ENCODE data around the gene RPS27. TPM values are rescaled to one million over a fixed set of nuclear protein-coding genes. Genes with fewer than 3 reads are reported as not detected.
"Not testable (repeated sequence)": the region's sequence is repeated elsewhere in the genome, so short reads cannot be mapped to it uniquely, and the experiment has no call there.

The RPS27 gene
- polyA plus RNA-seq, 2 donors, result 5,298 to 9,661 TPM

DNA sequence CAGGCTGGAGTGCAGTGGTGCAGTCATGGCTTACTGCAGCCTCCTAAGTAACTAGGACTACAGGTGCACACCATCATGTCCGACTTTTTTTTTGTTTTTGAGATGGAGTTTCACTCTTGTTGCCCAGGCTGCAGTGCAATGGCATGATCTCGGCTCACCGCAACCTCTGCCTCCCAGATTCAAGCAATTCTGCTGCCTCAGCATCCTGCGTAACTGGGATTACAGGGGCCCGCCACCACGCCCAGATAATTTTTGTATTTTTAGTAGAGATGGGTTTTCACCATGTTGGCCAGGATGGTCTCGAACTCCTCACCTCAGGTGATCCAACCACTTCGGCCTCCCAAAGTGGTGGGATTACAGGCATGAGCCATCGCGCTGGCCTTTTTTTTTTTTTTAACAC, 6.3 kb downstream of the RPS27 start:
- H3K4me1 ChIP-seq (ENCODE audit: control insufficient read depth in 2 of 2, insufficient read depth in 2 of 2, low read length in 1 of 2); H3K4me3 ChIP-seq (ENCODE audit: low read depth in 1 of 2, low read length in 2 of 2); H3K9me3 ChIP-seq (ENCODE audit: control insufficient read depth in 2 of 2, insufficient read depth in 1 of 2, low read depth in 1 of 2, low read length in 1 of 2); H3K36me3 ChIP-seq (ENCODE audit: control insufficient read depth in 2 of 2, insufficient read depth in 2 of 2, low read length in 1 of 2); H3K27ac ChIP-seq (ENCODE audit: low read depth in 2 of 2, low read length in 1 of 2); H3K27me3 ChIP-seq (ENCODE audit: control insufficient read depth in 1 of 2, insufficient read depth in 2 of 2, low read length in 2 of 2): not testable (repeated sequence)
- 91 to 92% methylated on average over 10 of the region's 10 CpGs for WGBS, 2 donors

- 73 to 79% methylated on average over 4 of the region's 4 CpGs for WGBS, 2 donors
- Histone ChIP-seq H3K27ac (ENCODE audit: low read depth in 2 of 2, low read length in 1 of 2) (no peak overlapping the region), H3K36me3 (ENCODE audit: control insufficient read depth in 2 of 2, insufficient read depth in 2 of 2, low read length in 1 of 2) (no peaks in the 10 kb centered on the region), H3K9me3 (ENCODE audit: control insufficient read depth in 2 of 2, insufficient read depth in 1 of 2, low read depth in 1 of 2, low read length in 1 of 2) (no peaks in the 10 kb centered on the region), H3K4me1 (ENCODE audit: control insufficient read depth in 2 of 2, insufficient read depth in 2 of 2, low read length in 1 of 2) (no peaks in the 10 kb centered on the region), H3K27me3 (ENCODE audit: control insufficient read depth in 1 of 2, insufficient read depth in 2 of 2, low read length in 2 of 2) (no peaks in the 10 kb centered on the region), H3K4me3 (ENCODE audit: low read depth in 1 of 2, low read length in 2 of 2) (no peak overlapping the region)
Observed at GRCh38 chr1:154000420-154000819, 9.9 kb downstream of the RPS27 start.

GRCh38 chr1:154006136-154006535, 15.6 kb downstream of the RPS27 start:
- no peak overlapping the region for H3K27ac ChIP-seq (ENCODE audit: low read depth in 2 of 2, low read length in 1 of 2)
- no peaks in the 10 kb centered on the region for H3K27me3 ChIP-seq (ENCODE audit: control insufficient read depth in 1 of 2, insufficient read depth in 2 of 2, low read length in 2 of 2)
- H3K4me3 ChIP-seq (ENCODE audit: low read depth in 1 of 2, low read length in 2 of 2), result no peak overlapping the region
- 91 to 93% methylated on average over 3 of the region's 3 CpGs for WGBS, 2 donors
- H3K9me3 ChIP-seq (ENCODE audit: control insufficient read depth in 2 of 2, insufficient read depth in 1 of 2, low read depth in 1 of 2, low read length in 1 of 2), result no peaks in the 10 kb centered on the region
- H3K36me3 ChIP-seq (ENCODE audit: control insufficient read depth in 2 of 2, insufficient read depth in 2 of 2, low read length in 1 of 2), result no peaks in the 10 kb centered on the region
- no peaks in the 10 kb centered on the region for H3K4me1 ChIP-seq (ENCODE audit: control insufficient read depth in 2 of 2, insufficient read depth in 2 of 2, low read length in 1 of 2)

DNA sequence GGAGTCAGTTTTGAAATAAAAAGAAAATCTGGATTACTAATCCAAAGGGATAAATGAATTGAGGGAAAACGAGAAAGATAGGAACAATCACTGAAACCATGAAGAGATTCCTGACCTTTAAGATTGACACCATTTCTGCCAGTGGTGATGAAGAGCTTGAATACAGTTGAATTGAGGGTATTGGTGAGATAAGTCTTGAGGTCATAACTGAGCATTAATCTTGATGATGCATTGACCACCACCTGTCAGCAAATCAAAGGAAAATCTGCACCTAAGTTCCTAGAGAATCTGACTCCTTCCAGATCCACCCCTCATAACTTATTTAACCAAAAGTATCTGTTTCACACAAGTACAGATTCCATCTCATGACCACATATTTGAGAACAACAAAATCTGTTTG, 21.6 kb downstream of the RPS27 start:
- H3K4me3 ChIP-seq (ENCODE audit: low read depth in 1 of 2, low read length in 2 of 2), result no peak overlapping the region
- 59 to 73% methylated on average over 1 of the region's 1 CpG for WGBS, 2 donors
- no peak overlapping the region for H3K27ac ChIP-seq (ENCODE audit: low read depth in 2 of 2, low read length in 1 of 2)
- H3K27me3 ChIP-seq (ENCODE audit: control insufficient read depth in 1 of 2, insufficient read depth in 2 of 2, low read length in 2 of 2), result no peaks in the 10 kb centered on the region
- no peaks in the 10 kb centered on the region for H3K9me3 ChIP-seq (ENCODE audit: control insufficient read depth in 2 of 2, insufficient read depth in 1 of 2, low read depth in 1 of 2, low read length in 1 of 2)
- H3K36me3 ChIP-seq (ENCODE audit: control insufficient read depth in 2 of 2, insufficient read depth in 2 of 2, low read length in 1 of 2), result no peaks in the 10 kb centered on the region
- no peaks in the 10 kb centered on the region for H3K4me1 ChIP-seq (ENCODE audit: control insufficient read depth in 2 of 2, insufficient read depth in 2 of 2, low read length in 1 of 2)

DNA sequence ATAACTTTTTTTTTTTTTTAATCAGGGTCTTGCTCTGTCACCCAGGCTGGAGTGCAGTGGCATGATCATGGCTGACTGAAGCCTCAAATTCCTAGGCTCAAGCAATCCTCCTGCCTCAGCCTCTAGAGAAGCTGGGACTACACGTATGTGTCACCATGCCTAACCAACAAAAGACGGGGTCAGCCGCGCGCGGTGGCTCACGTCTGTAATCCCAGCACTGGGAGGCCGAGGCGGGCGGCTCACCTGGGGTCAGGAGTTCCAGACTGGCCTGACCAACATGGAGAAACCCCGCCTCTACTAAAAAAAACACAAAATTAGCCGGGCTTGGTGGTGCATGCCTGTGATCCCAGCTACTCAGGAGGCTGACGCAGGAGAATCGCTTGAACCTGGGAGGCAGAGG, 22.0 kb downstream of the RPS27 start:
- not testable (repeated sequence) for H3K4me1 ChIP-seq (ENCODE audit: control insufficient read depth in 2 of 2, insufficient read depth in 2 of 2, low read length in 1 of 2); H3K4me3 ChIP-seq (ENCODE audit: low read depth in 1 of 2, low read length in 2 of 2); H3K27me3 ChIP-seq (ENCODE audit: control insufficient read depth in 1 of 2, insufficient read depth in 2 of 2, low read length in 2 of 2); H3K36me3 ChIP-seq (ENCODE audit: control insufficient read depth in 2 of 2, insufficient read depth in 2 of 2, low read length in 1 of 2); H3K27ac ChIP-seq (ENCODE audit: low read depth in 2 of 2, low read length in 1 of 2); H3K9me3 ChIP-seq (ENCODE audit: control insufficient read depth in 2 of 2, insufficient read depth in 1 of 2, low read depth in 1 of 2, low read length in 1 of 2)
- 93 to 95% methylated on average over 14 of the region's 14 CpGs for WGBS, 2 donors

GRCh38 chr1:154014154-154014907, 23.8 kb downstream of the RPS27 start:
- H3K4me3 ChIP-seq (ENCODE audit: low read depth in 1 of 2, low read length in 2 of 2), result no peak overlapping the region
- no peaks in the 10 kb centered on the region for H3K9me3 ChIP-seq (ENCODE audit: control insufficient read depth in 2 of 2, insufficient read depth in 1 of 2, low read depth in 1 of 2, low read length in 1 of 2)
- no peak overlapping the region for H3K27ac ChIP-seq (ENCODE audit: low read depth in 2 of 2, low read length in 1 of 2)
- 63 to 69% methylated on average over 3 of the region's 3 CpGs for WGBS, 2 donors
- H3K36me3 ChIP-seq (ENCODE audit: control insufficient read depth in 2 of 2, insufficient read depth in 2 of 2, low read length in 1 of 2), result no peaks in the 10 kb centered on the region
- no peaks in the 10 kb centered on the region for H3K27me3 ChIP-seq (ENCODE audit: control insufficient read depth in 1 of 2, insufficient read depth in 2 of 2, low read length in 2 of 2)
- H3K4me1 ChIP-seq (ENCODE audit: control insufficient read depth in 2 of 2, insufficient read depth in 2 of 2, low read length in 1 of 2), result no peaks in the 10 kb centered on the region

- Histone ChIP-seq H3K36me3 (ENCODE audit: control insufficient read depth in 2 of 2, insufficient read depth in 2 of 2, low read length in 1 of 2) (no peaks in the 10 kb centered on the region), H3K4me1 (ENCODE audit: control insufficient read depth in 2 of 2, insufficient read depth in 2 of 2, low read length in 1 of 2) (no peaks in the 10 kb centered on the region)
- WGBS, 2 donors, result 73 to 74% methylated on average over 4 of the region's 4 CpGs
Observed at GRCh38 chr1:154019269-154019668, 28.7 kb downstream of the RPS27 start.

GRCh38 chr1:154019940-154020339, 29.4 kb downstream of the RPS27 start:
- no peaks in the 10 kb centered on the region for H3K27me3 ChIP-seq (ENCODE audit: control insufficient read depth in 1 of 2, insufficient read depth in 2 of 2, low read length in 2 of 2)
- H3K4me1 ChIP-seq (ENCODE audit: control insufficient read depth in 2 of 2, insufficient read depth in 2 of 2, low read length in 1 of 2), result no peaks in the 10 kb centered on the region
- H3K36me3 ChIP-seq (ENCODE audit: control insufficient read depth in 2 of 2, insufficient read depth in 2 of 2, low read length in 1 of 2), result no peaks in the 10 kb centered on the region
- H3K9me3 ChIP-seq (ENCODE audit: control insufficient read depth in 2 of 2, insufficient read depth in 1 of 2, low read depth in 1 of 2, low read length in 1 of 2), result no peaks in the 10 kb centered on the region
- 85 to 89% methylated on average over 1 of the region's 1 CpG for WGBS, 2 donors
- H3K27ac ChIP-seq (ENCODE audit: low read depth in 2 of 2, low read length in 1 of 2), result no peak overlapping the region
- no peak overlapping the region for H3K4me3 ChIP-seq (ENCODE audit: low read depth in 1 of 2, low read length in 2 of 2)

More at GRCh38 chr1:154019269-154019668, 28.7 kb downstream of the RPS27 start:
- Histone ChIP-seq H3K27me3 (ENCODE audit: control insufficient read depth in 1 of 2, insufficient read depth in 2 of 2, low read length in 2 of 2) (no peaks in the 10 kb centered on the region), H3K4me3 (ENCODE audit: low read depth in 1 of 2, low read length in 2 of 2) (no peak overlapping the region), H3K9me3 (ENCODE audit: control insufficient read depth in 2 of 2, insufficient read depth in 1 of 2, low read depth in 1 of 2, low read length in 1 of 2) (no peaks in the 10 kb centered on the region), H3K27ac (ENCODE audit: low read depth in 2 of 2, low read length in 1 of 2) (no peak overlapping the region)

GRCh38 chr1:154033697-154034096, 43.1 kb downstream of the RPS27 start:
- H3K27ac ChIP-seq (ENCODE audit: low read depth in 2 of 2, low read length in 1 of 2), result not testable (repeated sequence)
- WGBS, 2 donors, result 92 to 97% methylated on average over 1 of the region's 1 CpG

More at GRCh38 chr1:154033697-154034096, 43.1 kb downstream of the RPS27 start:
- not testable (repeated sequence) for H3K36me3 ChIP-seq (ENCODE audit: control insufficient read depth in 2 of 2, insufficient read depth in 2 of 2, low read length in 1 of 2); H3K4me3 ChIP-seq (ENCODE audit: low read depth in 1 of 2, low read length in 2 of 2); H3K4me1 ChIP-seq (ENCODE audit: control insufficient read depth in 2 of 2, insufficient read depth in 2 of 2, low read length in 1 of 2); H3K9me3 ChIP-seq (ENCODE audit: control insufficient read depth in 2 of 2, insufficient read depth in 1 of 2, low read depth in 1 of 2, low read length in 1 of 2); H3K27me3 ChIP-seq (ENCODE audit: control insufficient read depth in 1 of 2, insufficient read depth in 2 of 2, low read length in 2 of 2)
